DND-41 (cell line): ENCODE results near the gene YEATS2.

Experiments
- ATAC-seq: fragments of 200-7000 bp; cut with Tn5 transposase; 3 replicates; pipeline ENCODE4 v1.9.1; 2021; ENCODE audit warnings: low read depth; ENCODE audit not compliant: insufficient read depth
- DNase-seq: peaks from one replicate; pipeline ENCODE4 v3.0.0-alpha.2; 2020
- H2AFZ ChIP-seq: 2 replicates; pipeline ENCODE4 v1.6.0; 2012; ENCODE audit warnings: low read depth, low read length
- H3K27ac ChIP-seq: 2 replicates; pipeline ENCODE4 v1.5.1; 2012; ENCODE audit warnings: low read length, inconsistent platforms
- H3K27me3 ChIP-seq: fragments of 200-600 bp; sonication (generic); 2 replicates; pipeline ENCODE4 v1.6.0; 2012; ENCODE audit warnings: low read length, mild to moderate bottlenecking, inconsistent platforms; ENCODE audit not compliant: insufficient read depth, poor library complexity
- H3K36me3 ChIP-seq: 2 replicates; pipeline ENCODE4 v1.5.1; 2012; ENCODE audit warnings: low read length, inconsistent platforms; ENCODE audit not compliant: insufficient read depth
- H3K4me1 ChIP-seq: 2 replicates; pipeline ENCODE4 v1.5.1; 2012; ENCODE audit warnings: mild to moderate bottlenecking, low read length; ENCODE audit not compliant: insufficient read depth
- H3K4me2 ChIP-seq: 2 replicates; pipeline ENCODE4 v1.6.0; 2012; ENCODE audit warnings: mild to moderate bottlenecking, moderate library complexity, low read length, inconsistent platforms; ENCODE audit not compliant: insufficient read depth
- H3K4me3 ChIP-seq, 2 experiments: fragments of 200-600 bp in 1 of 2; shearing (Covaris generic) in 1 of 2; 2 replicates each; pipeline ENCODE4 v1.5.1; 2012 to 2016; ENCODE audit warnings: inconsistent platforms in 2 of 2, low read length in 2 of 2, mild to moderate bottlenecking in 2 of 2, low read depth in 1 of 2, moderate library complexity in 1 of 2
- H3K79me2 ChIP-seq: 2 replicates; pipeline ENCODE4 v1.6.0; 2012; ENCODE audit warnings: low read length, inconsistent platforms; ENCODE audit not compliant: insufficient read depth
- H3K9ac ChIP-seq: 2 replicates; pipeline ENCODE4 v1.6.0; 2012; ENCODE audit warnings: low read depth, mild to moderate bottlenecking, inconsistent platforms, low read length, moderate library complexity
- H3K9me3 ChIP-seq: 2 replicates; pipeline ENCODE4 v1.5.1; 2012; ENCODE audit warnings: low read length, moderate library complexity, mild to moderate bottlenecking, inconsistent platforms; ENCODE audit not compliant: insufficient read depth, severe bottlenecking
- H4K20me1 ChIP-seq: 2 replicates; pipeline ENCODE4 v1.6.0; 2012; ENCODE audit warnings: low read length; ENCODE audit not compliant: insufficient read depth
- EZH2 ChIP-seq: IDR thresholded peaks from 3 replicates; pipeline ENCODE4 v1.6.1; 2012; ENCODE audit warnings: borderline replicate concordance, low read depth, mild to moderate bottlenecking, moderate library complexity, low read length, inconsistent platforms; ENCODE audit not compliant: severe bottlenecking
- TF ChIP-seq, protein P1 (sequence below): IDR thresholded peaks from 2 replicates; pipeline ENCODE4 v1.5.1; 2012; ENCODE audit warnings: borderline replicate concordance, low read length, moderate library complexity, mild to moderate bottlenecking; ENCODE audit not compliant: poor library complexity, severe bottlenecking; ENCODE audit errors: extremely low read depth

The YEATS2 gene

DNA sequence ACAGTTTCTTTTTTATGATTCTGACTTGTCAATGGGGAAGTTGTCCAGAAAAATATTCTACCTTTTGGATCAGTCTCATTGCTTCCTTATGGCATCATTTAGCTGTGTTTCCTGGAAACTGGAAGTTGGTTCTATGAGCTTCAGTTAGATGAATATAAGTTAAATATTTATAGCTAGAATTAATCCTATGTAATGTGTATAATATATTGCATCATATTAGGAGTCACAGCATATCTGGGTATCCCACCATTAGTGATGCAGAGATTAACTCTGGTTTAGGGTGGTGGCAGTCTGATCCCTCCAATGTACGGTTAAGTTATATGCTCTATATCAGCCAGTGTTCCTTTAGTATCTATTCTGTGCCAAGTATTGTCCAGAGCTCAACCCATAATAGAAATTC lies 42.9 kb upstream of the YEATS2 start:
- no peak for ATAC-seq
- Histone ChIP-seq H4K20me1 (no peaks in the 10 kb centered on the region), H3K36me3 (peaks cover 76% of the 10 kb centered on the region), H3K4me3 (no peak overlapping the region), H3K4me1 (no peaks in the 10 kb centered on the region), H3K9me3 (peaks cover 46% of the 10 kb centered on the region), H3K9ac (no peak overlapping the region), H3K4me2 (no peak overlapping the region), H3K79me2 (peaks cover 7% of the 10 kb centered on the region), H2AFZ (no peak overlapping the region), H3K27me3 (no peaks in the 10 kb centered on the region), H3K27ac (no peak overlapping the region)
- TF ChIP-seq EZH2, result no peak
- TF ChIP-seq, protein P1, sequence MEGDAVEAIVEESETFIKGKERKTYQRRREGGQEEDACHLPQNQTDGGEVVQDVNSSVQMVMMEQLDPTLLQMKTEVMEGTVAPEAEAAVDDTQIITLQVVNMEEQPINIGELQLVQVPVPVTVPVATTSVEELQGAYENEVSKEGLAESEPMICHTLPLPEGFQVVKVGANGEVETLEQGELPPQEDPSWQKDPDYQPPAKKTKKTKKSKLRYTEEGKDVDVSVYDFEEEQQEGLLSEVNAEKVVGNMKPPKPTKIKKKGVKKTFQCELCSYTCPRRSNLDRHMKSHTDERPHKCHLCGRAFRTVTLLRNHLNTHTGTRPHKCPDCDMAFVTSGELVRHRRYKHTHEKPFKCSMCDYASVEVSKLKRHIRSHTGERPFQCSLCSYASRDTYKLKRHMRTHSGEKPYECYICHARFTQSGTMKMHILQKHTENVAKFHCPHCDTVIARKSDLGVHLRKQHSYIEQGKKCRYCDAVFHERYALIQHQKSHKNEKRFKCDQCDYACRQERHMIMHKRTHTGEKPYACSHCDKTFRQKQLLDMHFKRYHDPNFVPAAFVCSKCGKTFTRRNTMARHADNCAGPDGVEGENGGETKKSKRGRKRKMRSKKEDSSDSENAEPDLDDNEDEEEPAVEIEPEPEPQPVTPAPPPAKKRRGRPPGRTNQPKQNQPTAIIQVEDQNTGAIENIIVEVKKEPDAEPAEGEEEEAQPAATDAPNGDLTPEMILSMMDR, result no peak
- DNase-seq, result no peak

DNA sequence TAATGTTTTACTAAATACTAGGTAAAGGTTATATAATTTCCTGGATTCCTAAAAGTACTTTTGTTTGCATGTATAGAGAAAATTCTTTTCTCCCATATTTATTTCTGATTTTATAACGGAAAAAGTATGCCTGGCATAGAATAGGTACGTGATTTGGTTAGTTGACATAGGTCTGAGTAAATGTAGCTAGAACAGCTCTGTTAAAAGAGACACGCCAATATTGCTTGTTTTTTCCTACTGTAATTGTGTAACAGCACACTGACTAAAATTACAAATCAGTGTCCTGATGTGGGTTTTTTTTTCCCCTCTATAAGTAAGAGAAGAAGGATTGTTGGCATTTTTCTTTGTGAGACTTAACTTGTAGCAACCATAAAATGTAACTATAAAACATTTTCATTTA lies 35.5 kb upstream of the YEATS2 start:
- no peak for TF ChIP-seq EZH2
- TF ChIP-seq, protein P1, result no peak
- no peak for DNase-seq
- no peaks in the 10 kb centered on the region for H4K20me1 ChIP-seq

DNA sequence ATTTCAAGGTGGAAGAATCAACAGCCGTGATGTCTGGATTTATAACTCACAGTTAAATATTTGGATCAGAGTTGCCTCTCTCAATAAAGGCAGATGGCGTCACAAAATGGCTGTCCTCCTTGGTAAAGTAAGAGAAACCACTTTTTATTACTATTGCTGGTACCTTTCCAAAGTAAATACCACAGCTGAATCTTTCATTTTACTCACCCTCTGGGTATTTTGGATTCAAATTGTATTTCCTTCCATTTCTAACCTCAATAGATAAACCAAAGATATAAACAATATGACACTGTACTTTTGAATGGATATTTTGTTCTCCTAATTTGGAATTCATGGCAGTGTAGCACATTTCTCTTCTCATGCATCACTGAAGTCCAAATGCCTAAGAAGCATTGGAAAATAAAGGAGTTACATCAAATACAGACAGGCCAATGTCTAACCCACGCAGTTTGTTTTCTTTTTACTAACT lies 32.6 kb upstream of the YEATS2 start:
- no peaks in the 10 kb centered on the region for H3K27me3 ChIP-seq
- H3K4me3 ChIP-seq, result no peak overlapping the region
- no peak overlapping the region for H3K9ac ChIP-seq
- H3K27ac ChIP-seq, result no peak overlapping the region
- no peaks in the 10 kb centered on the region for H3K79me2 ChIP-seq
- no peak overlapping the region for H2AFZ ChIP-seq
- H3K36me3 ChIP-seq, result peaks cover 35% of the 10 kb centered on the region
- ATAC-seq, result no peak
- H4K20me1 ChIP-seq, result no peaks in the 10 kb centered on the region
- H3K4me1 ChIP-seq, result no peaks in the 10 kb centered on the region
- no peak for DNase-seq
- TF ChIP-seq EZH2, result no peak
- TF ChIP-seq, protein P1, result no peak
- H3K9me3 ChIP-seq, result no peaks in the 10 kb centered on the region
- no peak overlapping the region for H3K4me2 ChIP-seq

More for the DNA sequence above, 35.5 kb upstream of the YEATS2 start:
- H3K9me3 ChIP-seq, result no peaks in the 10 kb centered on the region
- H3K9ac ChIP-seq, result no peak overlapping the region
- no peaks in the 10 kb centered on the region for H3K4me1 ChIP-seq
- no peaks in the 10 kb centered on the region for H3K27me3 ChIP-seq
- H3K27ac ChIP-seq, result no peak overlapping the region
- no peak overlapping the region for H2AFZ ChIP-seq
- no peak for ATAC-seq
- H3K36me3 ChIP-seq, result peaks cover 40% of the 10 kb centered on the region
- H3K4me2 ChIP-seq, result no peak overlapping the region
- H3K79me2 ChIP-seq, result no peaks in the 10 kb centered on the region
- no peak overlapping the region for H3K4me3 ChIP-seq

DNA sequence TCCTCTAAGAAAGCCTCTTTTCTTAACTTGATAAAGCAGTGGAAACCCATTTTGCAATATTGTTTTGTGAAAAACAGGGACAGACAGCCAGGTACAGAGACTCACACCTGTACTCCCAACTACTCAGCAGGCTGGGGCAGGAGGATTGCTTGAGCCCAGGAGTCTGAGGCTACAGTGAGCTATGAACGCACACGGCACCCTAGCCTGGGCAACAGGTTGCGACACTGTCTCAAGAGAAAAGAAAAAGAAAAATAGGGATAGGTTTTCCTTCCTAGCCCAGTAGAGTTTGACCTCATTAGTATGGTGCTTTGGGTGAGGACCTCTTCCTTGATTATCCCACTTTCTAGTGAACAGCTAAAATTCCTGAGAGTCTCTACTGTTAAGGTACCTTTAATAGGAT lies 17.5 kb upstream of the YEATS2 start:
- Histone ChIP-seq H3K4me2 (no peak overlapping the region), H3K9ac (no peak overlapping the region), H3K27ac (no peak overlapping the region), H3K27me3 (no peaks in the 10 kb centered on the region), H3K79me2 (no peaks in the 10 kb centered on the region), H4K20me1 (no peaks in the 10 kb centered on the region), H2AFZ (no peak overlapping the region), H3K36me3 (peaks cover 17% of the 10 kb centered on the region), H3K4me3 (no peak overlapping the region), H3K4me1 (no peaks in the 10 kb centered on the region), H3K9me3 (no peaks in the 10 kb centered on the region)
- no peak for DNase-seq
- no peak for TF ChIP-seq EZH2
- TF ChIP-seq, protein P1, result no peak
- no peak for ATAC-seq
